Measurements from ENCODE around the gene B3GALNT1.

DNA sequence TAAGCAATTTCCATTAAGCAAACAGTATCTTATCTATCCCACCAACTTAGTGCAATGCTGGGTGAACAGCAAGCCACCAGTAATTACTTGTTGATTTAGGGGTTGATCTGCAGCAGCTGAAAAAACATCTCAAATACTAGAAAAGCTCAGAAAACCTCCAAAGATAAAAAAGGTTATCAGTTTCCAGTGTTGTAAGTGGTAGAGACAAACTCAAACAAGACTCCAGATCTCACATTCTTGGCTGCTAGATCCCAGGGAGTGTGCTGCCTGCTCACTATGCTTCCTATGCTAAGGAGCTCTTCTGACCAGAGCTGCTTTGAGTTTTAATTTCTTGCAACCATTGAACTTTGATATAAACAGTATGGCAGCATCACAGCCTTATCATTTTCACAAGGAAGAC, 11.3 kb downstream of the B3GALNT1 start:
- TF ChIP-seq, protein P1, sequence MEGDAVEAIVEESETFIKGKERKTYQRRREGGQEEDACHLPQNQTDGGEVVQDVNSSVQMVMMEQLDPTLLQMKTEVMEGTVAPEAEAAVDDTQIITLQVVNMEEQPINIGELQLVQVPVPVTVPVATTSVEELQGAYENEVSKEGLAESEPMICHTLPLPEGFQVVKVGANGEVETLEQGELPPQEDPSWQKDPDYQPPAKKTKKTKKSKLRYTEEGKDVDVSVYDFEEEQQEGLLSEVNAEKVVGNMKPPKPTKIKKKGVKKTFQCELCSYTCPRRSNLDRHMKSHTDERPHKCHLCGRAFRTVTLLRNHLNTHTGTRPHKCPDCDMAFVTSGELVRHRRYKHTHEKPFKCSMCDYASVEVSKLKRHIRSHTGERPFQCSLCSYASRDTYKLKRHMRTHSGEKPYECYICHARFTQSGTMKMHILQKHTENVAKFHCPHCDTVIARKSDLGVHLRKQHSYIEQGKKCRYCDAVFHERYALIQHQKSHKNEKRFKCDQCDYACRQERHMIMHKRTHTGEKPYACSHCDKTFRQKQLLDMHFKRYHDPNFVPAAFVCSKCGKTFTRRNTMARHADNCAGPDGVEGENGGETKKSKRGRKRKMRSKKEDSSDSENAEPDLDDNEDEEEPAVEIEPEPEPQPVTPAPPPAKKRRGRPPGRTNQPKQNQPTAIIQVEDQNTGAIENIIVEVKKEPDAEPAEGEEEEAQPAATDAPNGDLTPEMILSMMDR (IDR thresholded peaks at IDR 0.05), result no peak
- TF ChIP-seq POLR2A (IDR thresholded peaks at IDR 0.05), result no peak

Measured in thyroid gland (tissue), 4 donors.